PC-9 (cell line): ENCODE measurements around the gene MORN5.
A peak's percentile ranks its signal among the peaks of the same experiment; 100 is the strongest.

ENCODE experiments used
- EZH2 ChIP-seq: fragments of 200-600 bp; sonication (generic); IDR thresholded peaks from 2 replicates; pipeline ENCODE4 v1.8.0; 2017; ENCODE audit warnings: antibody characterized with exemption, low read depth
- TF ChIP-seq, protein P1 (sequence below): fragments of 200-600 bp; sonication (generic); conservative IDR thresholded peaks from 2 replicates; pipeline ENCODE4 v1.6.1; 2017; ENCODE audit warnings: mixed run types, antibody characterized with exemption, mild to moderate bottlenecking, moderate library complexity

DNA sequence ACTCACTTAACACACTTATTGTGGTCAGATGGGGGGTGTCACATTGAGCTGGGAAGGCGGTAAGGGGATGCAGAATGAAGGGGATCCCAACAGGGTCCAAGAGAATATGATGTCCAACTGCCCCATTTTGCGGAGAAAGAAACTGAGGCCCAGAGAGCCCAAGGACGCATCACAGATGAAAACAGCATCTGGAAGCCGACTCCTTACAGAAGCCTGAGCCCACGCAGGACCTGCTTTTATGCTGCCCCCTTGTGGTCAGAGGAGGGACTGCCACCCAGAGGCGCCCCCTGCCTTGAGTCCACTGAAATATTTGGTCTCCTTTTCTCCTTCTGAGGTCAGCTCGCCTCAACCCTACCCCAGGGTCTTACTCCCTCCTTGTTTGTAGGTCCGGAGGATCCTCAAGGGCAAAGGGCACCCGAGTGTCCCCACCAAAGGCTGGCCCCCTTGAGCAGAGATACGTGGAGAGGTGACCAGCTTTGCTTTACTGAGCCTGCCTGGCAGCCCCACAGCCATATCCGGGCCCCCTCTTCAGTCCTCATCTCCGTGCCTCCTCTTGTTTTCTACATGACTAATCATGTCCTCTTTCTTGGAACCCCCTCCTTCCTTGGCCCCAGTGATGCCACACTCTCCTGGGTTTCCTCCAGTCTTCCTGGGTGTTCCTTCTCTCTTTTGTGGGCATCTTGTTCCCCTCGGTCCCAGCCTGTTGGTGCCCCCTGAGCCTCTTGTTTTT is 36.6 kb upstream of the MORN5 start:
- TF ChIP-seq, protein P1, sequence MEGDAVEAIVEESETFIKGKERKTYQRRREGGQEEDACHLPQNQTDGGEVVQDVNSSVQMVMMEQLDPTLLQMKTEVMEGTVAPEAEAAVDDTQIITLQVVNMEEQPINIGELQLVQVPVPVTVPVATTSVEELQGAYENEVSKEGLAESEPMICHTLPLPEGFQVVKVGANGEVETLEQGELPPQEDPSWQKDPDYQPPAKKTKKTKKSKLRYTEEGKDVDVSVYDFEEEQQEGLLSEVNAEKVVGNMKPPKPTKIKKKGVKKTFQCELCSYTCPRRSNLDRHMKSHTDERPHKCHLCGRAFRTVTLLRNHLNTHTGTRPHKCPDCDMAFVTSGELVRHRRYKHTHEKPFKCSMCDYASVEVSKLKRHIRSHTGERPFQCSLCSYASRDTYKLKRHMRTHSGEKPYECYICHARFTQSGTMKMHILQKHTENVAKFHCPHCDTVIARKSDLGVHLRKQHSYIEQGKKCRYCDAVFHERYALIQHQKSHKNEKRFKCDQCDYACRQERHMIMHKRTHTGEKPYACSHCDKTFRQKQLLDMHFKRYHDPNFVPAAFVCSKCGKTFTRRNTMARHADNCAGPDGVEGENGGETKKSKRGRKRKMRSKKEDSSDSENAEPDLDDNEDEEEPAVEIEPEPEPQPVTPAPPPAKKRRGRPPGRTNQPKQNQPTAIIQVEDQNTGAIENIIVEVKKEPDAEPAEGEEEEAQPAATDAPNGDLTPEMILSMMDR, result peak; percentile 95
- no peak for TF ChIP-seq EZH2
